ENCODE results near the gene FBXL13. TPM values are rescaled to one million over a fixed set of nuclear protein-coding genes. Genes with fewer than 3 reads are reported as not detected.

Gene FBXL13
- total RNA-seq, 1 experiment from 2014 or later, result 1.3 TPM

DNA sequence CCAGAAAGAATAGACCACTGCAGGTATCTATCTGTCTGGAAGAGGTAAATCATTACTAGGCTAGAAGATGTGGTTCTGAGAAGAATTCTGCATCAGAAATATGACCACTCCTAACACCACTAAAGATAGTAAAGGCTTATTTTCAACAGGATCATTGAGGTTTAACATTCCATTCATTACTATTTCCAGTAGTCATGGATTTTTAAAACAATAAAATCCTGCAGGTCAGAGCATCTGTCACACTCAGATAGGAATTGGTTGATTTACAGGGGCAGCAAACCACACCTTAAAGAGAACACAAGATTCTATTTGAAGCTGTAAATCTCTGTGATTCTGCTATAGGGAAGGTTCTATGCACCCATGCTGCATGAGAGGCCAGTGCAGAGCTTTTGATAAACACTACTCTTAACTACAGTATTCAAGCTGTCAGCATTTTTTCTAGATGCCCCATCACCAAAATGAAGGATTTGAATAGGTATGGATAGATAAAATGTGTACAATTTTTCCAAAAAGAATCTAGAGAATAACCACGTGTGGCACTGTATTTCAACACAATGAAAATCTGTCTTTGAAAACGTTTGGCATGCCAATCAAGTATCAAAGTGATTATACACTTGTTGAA is 147.2 kb downstream of the FBXL13 start:
- BruUV-seq (replicated peaks), result no TSS peak
- no peak for DNase-seq

DNA sequence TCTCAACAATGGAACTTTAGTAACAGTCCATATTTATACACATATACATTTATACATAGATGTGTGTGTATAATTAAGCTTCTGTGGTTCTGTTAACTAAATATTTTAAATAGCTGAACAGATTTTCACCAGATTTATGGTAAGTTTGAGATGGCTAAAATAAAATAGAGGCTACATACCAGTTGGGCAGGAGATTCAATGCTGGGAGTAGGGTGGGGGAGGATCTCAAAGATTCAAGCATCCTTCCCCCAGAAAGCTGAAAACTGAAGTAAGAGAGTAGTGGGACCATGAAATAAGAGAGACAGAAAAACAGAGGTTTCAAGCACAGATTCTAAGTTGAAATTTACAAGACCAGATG is 147.8 kb downstream of the FBXL13 start:
- intact Hi-C loops (cut with micrococcal nuclease; ENCODE audit: unreplicated experiment), result no loop called here
- no peaks in the 10 kb centered on the region for H3K27me3 Mint-ChIP-seq (ENCODE audit: unreplicated experiment)
- H3K4me3 Mint-ChIP-seq (ENCODE audit: low read depth, unreplicated experiment), result no peak overlapping the region
- no peaks in the 10 kb centered on the region for H3K9me3 Mint-ChIP-seq (ENCODE audit: low read depth, unreplicated experiment)
- TF ChIP-seq, protein P1, sequence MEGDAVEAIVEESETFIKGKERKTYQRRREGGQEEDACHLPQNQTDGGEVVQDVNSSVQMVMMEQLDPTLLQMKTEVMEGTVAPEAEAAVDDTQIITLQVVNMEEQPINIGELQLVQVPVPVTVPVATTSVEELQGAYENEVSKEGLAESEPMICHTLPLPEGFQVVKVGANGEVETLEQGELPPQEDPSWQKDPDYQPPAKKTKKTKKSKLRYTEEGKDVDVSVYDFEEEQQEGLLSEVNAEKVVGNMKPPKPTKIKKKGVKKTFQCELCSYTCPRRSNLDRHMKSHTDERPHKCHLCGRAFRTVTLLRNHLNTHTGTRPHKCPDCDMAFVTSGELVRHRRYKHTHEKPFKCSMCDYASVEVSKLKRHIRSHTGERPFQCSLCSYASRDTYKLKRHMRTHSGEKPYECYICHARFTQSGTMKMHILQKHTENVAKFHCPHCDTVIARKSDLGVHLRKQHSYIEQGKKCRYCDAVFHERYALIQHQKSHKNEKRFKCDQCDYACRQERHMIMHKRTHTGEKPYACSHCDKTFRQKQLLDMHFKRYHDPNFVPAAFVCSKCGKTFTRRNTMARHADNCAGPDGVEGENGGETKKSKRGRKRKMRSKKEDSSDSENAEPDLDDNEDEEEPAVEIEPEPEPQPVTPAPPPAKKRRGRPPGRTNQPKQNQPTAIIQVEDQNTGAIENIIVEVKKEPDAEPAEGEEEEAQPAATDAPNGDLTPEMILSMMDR (IDR thresholded peaks at IDR 0.05; ENCODE audit: unreplicated experiment), result no peak
- H3K36me3 Mint-ChIP-seq (ENCODE audit: insufficient read depth, unreplicated experiment), result no peaks in the 10 kb centered on the region
- DNase-seq, result no peak
- BruUV-seq (replicated peaks), result no TSS peak
- CTCF ChIA-PET, result interaction anchor here (0.8 kb wide), 1 partner anchor 11 kb away, joined by 5 read pairs; no protein-coding TSS in a partner anchor
- peaks cover 23% of the 10 kb centered on the region for H3K4me1 Mint-ChIP-seq (ENCODE audit: low read depth, unreplicated experiment)
- no peak overlapping the region for H3K27ac Mint-ChIP-seq (ENCODE audit: unreplicated experiment)

More for the DNA sequence above, 147.2 kb downstream of the FBXL13 start:
- Mint-ChIP-seq H3K4me3 (ENCODE audit: low read depth, unreplicated experiment) (no peak overlapping the region), H3K27me3 (ENCODE audit: unreplicated experiment) (no peaks in the 10 kb centered on the region), H3K27ac (ENCODE audit: unreplicated experiment) (no peak overlapping the region), H3K4me1 (ENCODE audit: low read depth, unreplicated experiment) (peaks cover 23% of the 10 kb centered on the region), H3K9me3 (ENCODE audit: low read depth, unreplicated experiment) (no peaks in the 10 kb centered on the region), H3K36me3 (ENCODE audit: insufficient read depth, unreplicated experiment) (no peaks in the 10 kb centered on the region)
- TF ChIP-seq, protein P1 (IDR thresholded peaks at IDR 0.05; ENCODE audit: unreplicated experiment), result no peak
- intact Hi-C loops (cut with micrococcal nuclease; ENCODE audit: unreplicated experiment), result no loop called here
- CTCF ChIA-PET, result interaction anchor here (0.8 kb wide), 1 partner anchor 11 kb away, joined by 5 read pairs; no protein-coding TSS in a partner anchor

DNA sequence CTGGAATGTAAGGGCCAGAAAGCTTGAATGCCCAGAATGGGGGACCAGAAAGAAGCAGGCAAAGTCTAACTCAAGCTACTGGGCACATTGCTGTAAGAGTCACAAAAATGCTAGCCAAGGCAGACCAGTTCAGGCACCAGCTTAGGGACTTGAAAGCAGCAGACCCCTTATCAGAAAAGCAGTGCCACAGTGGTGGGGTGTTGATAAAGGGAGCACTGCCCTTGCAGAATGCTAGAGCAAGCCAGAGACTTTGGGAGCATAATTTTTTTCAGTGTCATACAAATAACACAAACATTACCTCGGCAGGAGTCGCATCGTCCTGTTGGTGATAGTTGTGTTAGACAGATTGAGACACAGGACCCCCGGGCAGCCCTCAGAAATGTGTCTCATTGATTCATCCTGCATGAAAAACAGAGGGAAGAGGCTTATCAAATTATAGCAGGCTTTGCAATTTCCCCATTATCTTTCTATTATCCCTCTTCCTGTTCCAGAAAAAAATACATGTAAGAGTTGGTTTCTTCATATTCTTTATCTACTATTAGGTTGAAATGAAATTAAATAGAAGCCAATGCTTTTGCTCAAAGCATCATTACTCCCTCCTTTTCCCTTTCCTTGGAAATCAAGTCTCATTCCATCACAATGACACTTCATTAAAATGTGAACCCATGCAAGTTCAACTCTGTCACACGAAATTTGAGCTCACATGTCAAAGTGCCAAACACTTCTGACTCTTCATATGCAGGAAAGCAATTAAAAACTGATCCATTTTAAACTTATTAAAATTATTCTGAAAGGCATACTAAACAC is 148.4 kb downstream of the FBXL13 start:
- no peak overlapping the region for H3K4me3 Mint-ChIP-seq (ENCODE audit: low read depth, unreplicated experiment)
- H3K36me3 Mint-ChIP-seq (ENCODE audit: insufficient read depth, unreplicated experiment), result no peaks in the 10 kb centered on the region
- TF ChIP-seq, protein P1 (IDR thresholded peaks at IDR 0.05; ENCODE audit: unreplicated experiment), result no peak
- DNase-seq, result no peak
- no TSS peak for BruUV-seq (replicated peaks)
- peaks cover 23% of the 10 kb centered on the region for H3K4me1 Mint-ChIP-seq (ENCODE audit: low read depth, unreplicated experiment)
- CTCF ChIA-PET, result interaction anchor here (0.6 to 0.8 kb wide), 2 partner anchors 10 to 17 kb away, joined by 3 to 5 read pairs; no protein-coding TSS in a partner anchor
- H3K27ac Mint-ChIP-seq (ENCODE audit: unreplicated experiment), result no peak overlapping the region
- no peaks in the 10 kb centered on the region for H3K27me3 Mint-ChIP-seq (ENCODE audit: unreplicated experiment)
- no peaks in the 10 kb centered on the region for H3K9me3 Mint-ChIP-seq (ENCODE audit: low read depth, unreplicated experiment)
- intact Hi-C loops (cut with micrococcal nuclease; ENCODE audit: unreplicated experiment), result no loop called here

DNA sequence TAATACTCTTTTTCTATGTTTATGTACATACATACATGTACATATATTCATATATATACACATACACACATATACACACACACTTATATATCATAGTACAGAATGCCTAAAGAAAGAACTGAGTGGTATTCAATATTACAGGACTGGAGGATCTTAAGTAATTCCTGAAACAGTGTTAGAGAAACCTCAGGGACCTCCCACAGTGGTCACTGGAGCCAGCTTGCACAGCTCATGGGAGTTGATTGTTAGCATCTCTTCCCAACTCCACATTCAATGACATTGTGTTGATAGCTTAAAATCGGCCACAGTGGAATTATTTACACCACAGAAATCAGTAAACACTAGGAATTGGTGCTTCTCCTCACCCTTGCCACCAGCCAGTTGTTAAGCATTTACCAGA is 155.8 kb downstream of the FBXL13 start:
- no TSS peak for BruUV-seq (replicated peaks)
- CTCF ChIA-PET, result no interaction called here
- intact Hi-C loops (cut with micrococcal nuclease; ENCODE audit: unreplicated experiment), result loop anchor here (10.0 kb wide), 2 partner anchors 104 to 154 kb away; no protein-coding TSS in a partner anchor
- TF ChIP-seq, protein P1 (IDR thresholded peaks at IDR 0.05; ENCODE audit: unreplicated experiment), result no peak
- Mint-ChIP-seq H3K27ac (ENCODE audit: unreplicated experiment) (no peak overlapping the region), H3K27me3 (ENCODE audit: unreplicated experiment) (no peaks in the 10 kb centered on the region), H3K4me3 (ENCODE audit: low read depth, unreplicated experiment) (no peak overlapping the region), H3K36me3 (ENCODE audit: insufficient read depth, unreplicated experiment) (no peaks in the 10 kb centered on the region), H3K9me3 (ENCODE audit: low read depth, unreplicated experiment) (no peaks in the 10 kb centered on the region), H3K4me1 (ENCODE audit: low read depth, unreplicated experiment) (peaks cover 10% of the 10 kb centered on the region)
- no peak for DNase-seq
